ENCODE measurements around the gene MSI2.

Gene MSI2

DNA sequence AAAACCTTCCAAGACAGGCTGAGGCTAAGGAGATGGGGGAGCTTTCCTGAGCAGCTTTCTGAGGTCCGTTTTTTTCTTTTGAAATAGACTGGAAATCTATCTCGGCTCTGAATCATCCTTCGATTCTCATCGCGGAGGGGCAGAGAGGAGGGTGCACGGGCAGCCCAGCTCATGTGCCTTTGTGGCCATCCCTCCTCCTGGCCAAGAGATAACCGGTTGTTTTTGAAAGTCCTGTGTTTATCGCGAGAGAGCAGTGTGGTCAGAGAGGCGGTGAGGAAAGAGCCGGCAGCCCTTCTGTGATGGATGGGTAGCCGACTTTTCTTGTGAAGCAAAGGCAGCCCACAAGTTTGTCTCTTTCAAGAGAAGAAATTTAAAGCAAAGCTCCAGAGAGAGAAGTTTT is 297.2 kb downstream of the MSI2 start:
- H3K4ac ChIP-seq (ENCODE audit: low read depth, low read length), result no peak overlapping the region

DNA sequence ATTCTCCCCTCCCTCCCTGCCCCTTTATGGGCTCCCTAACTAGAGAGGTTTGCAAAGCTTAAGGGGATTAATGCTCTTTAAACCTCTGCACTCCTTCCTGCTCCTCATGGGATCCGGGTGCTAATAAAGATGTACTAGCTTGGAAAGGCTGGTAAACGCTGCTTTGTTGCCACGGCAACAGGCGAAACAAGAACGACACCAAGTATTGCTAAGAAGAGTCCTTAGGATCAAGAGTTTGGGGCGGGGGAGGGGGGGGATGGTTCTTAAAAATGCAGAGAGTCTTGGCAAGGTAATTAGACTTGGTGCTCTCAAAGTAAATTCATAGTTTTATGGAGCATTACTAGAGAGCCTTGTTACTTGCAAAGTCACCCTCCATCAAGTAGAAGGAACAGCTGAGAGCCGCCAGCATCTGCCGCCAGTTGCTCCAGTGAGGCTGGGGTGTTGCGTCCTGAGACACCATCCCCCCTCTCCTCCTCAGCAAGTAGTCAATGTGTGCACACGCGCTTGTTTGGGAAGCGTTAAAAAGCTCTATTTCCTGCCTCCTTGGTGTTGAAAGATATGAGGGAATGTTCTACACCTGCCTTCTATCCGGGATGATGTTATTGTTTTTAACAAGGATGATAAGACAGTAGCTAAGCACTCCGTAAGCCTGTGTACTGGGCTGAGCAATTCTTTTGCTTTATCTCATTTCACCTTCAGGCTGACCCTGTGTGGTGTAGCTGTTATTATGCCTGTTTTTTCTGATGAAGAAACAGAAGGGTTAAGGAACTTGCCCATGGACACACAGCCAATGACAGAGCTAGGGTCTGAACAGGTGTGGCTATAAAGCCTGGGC is 297.9 kb downstream of the MSI2 start:
- no peak overlapping the region for H3K18ac ChIP-seq (ENCODE audit: low read length)
- no peak overlapping the region for H4K8ac ChIP-seq (ENCODE audit: low read depth, low read length)
- H3K9ac ChIP-seq (ENCODE audit: low read length), result no peak overlapping the region
- H3K23ac ChIP-seq (ENCODE audit: low read length), result no peak overlapping the region
- peaks cover 18 to 24% of the 10 kb centered on the region in 2 experiments for H3K4me1 ChIP-seq (ENCODE audit: control insufficient read depth in 1 of 2, insufficient read depth in 2 of 2, low read length in 2 of 2)
- no peak overlapping the region for H2BK5ac ChIP-seq (ENCODE audit: low read depth, low read length, poor library complexity)
- no peaks in the 10 kb centered on the region for H3K9me3 ChIP-seq (ENCODE audit: insufficient read depth, low read depth, low read length)
- H2AFZ ChIP-seq (ENCODE audit: insufficient read depth, low read length, poor library complexity), result no peak overlapping the region
- no peak overlapping the region for H2BK120ac ChIP-seq (ENCODE audit: insufficient read depth, low read length, poor library complexity)
- no peak overlapping the region for H3K4me3 ChIP-seq (ENCODE audit: low read depth, low read length)
- H3K14ac ChIP-seq (ENCODE audit: low read length), result no peak overlapping the region
- H2BK12ac ChIP-seq (ENCODE audit: low read length), result no peak overlapping the region
- no peak overlapping the region for H2AK5ac ChIP-seq (ENCODE audit: low read length)
- no CpG with 5 or more reads among the region's 14 CpGs for WGBS (ENCODE audit: extremely low coverage, insufficient coverage, insufficient read length)
- H4K91ac ChIP-seq (ENCODE audit: low read depth, low read length), result no peak overlapping the region
- no peaks in the 10 kb centered on the region for H3K79me1 ChIP-seq (ENCODE audit: low read length)
- no peak overlapping the region for H3K4me2 ChIP-seq (ENCODE audit: low read length)
- peak in 1 of 2 donors; percentile 18 for DNase-seq
- peaks cover 0 to 5% of the 10 kb centered on the region in 2 experiments for H3K36me3 ChIP-seq (ENCODE audit: control insufficient read depth in 1 of 2, insufficient read depth in 2 of 2, low read length in 2 of 2)
- no peaks in the 10 kb centered on the region for H3K27me3 ChIP-seq (ENCODE audit: insufficient read depth, low read length)
- no peak overlapping the region for H4K12ac ChIP-seq (ENCODE audit: low read depth, low read length)
- no peaks in the 10 kb centered on the region for H3K79me2 ChIP-seq (ENCODE audit: control insufficient read depth, insufficient read depth, low read length, poor library complexity)
- H3K4ac ChIP-seq (ENCODE audit: low read depth, low read length), result no peak overlapping the region
- no peak overlapping the region for H3K27ac ChIP-seq (ENCODE audit: low read depth, low read length)

More for the DNA sequence above, 297.2 kb downstream of the MSI2 start:
- H3K27ac ChIP-seq (ENCODE audit: low read depth, low read length), result no peak overlapping the region
- H3K36me3 ChIP-seq (ENCODE audit: control insufficient read depth in 1 of 2, insufficient read depth in 2 of 2, low read length in 2 of 2), result peaks cover 0 to 3% of the 10 kb centered on the region in 2 experiments
- no peaks in the 10 kb centered on the region for H3K9me3 ChIP-seq (ENCODE audit: insufficient read depth, low read depth, low read length)
- no peak overlapping the region for H2BK5ac ChIP-seq (ENCODE audit: low read depth, low read length, poor library complexity)
- no peak overlapping the region for H3K14ac ChIP-seq (ENCODE audit: low read length)
- H2BK120ac ChIP-seq (ENCODE audit: insufficient read depth, low read length, poor library complexity), result no peak overlapping the region
- no peak overlapping the region for H3K4me2 ChIP-seq (ENCODE audit: low read length)
- no peak overlapping the region for H3K18ac ChIP-seq (ENCODE audit: low read length)
- no peak overlapping the region for H3K23ac ChIP-seq (ENCODE audit: low read length)
- no peaks in the 10 kb centered on the region for H3K27me3 ChIP-seq (ENCODE audit: insufficient read depth, low read length)
- H3K79me1 ChIP-seq (ENCODE audit: low read length), result no peaks in the 10 kb centered on the region
- no CpG with 5 or more reads among the region's 12 CpGs for WGBS (ENCODE audit: extremely low coverage, insufficient coverage, insufficient read length)
- H3K79me2 ChIP-seq (ENCODE audit: control insufficient read depth, insufficient read depth, low read length, poor library complexity), result no peaks in the 10 kb centered on the region
- H2BK12ac ChIP-seq (ENCODE audit: low read length), result no peak overlapping the region
- H4K12ac ChIP-seq (ENCODE audit: low read depth, low read length), result no peak overlapping the region
- no peak overlapping the region for H2AFZ ChIP-seq (ENCODE audit: insufficient read depth, low read length, poor library complexity)
- peaks cover 18 to 24% of the 10 kb centered on the region in 2 experiments for H3K4me1 ChIP-seq (ENCODE audit: control insufficient read depth in 1 of 2, insufficient read depth in 2 of 2, low read length in 2 of 2)
- no peak overlapping the region for H3K9ac ChIP-seq (ENCODE audit: low read length)
- no peak for DNase-seq
- H2AK5ac ChIP-seq (ENCODE audit: low read length), result no peak overlapping the region
- H4K8ac ChIP-seq (ENCODE audit: low read depth, low read length), result no peak overlapping the region
- no peak overlapping the region for H3K4me3 ChIP-seq (ENCODE audit: low read depth, low read length)
- no peak overlapping the region for H4K91ac ChIP-seq (ENCODE audit: low read depth, low read length)

GRCh38 chr17:57554826-57555635 is 298.7 kb downstream of the MSI2 start:
- H4K12ac ChIP-seq (ENCODE audit: low read depth, low read length), result no peak overlapping the region
- DNase-seq, result peak in 1 of 2 donors; percentile 11
- no peak overlapping the region for H3K23ac ChIP-seq (ENCODE audit: low read length)
- H3K27ac ChIP-seq (ENCODE audit: low read depth, low read length), result no peak overlapping the region
- H3K4me1 ChIP-seq (ENCODE audit: control insufficient read depth in 1 of 2, insufficient read depth in 2 of 2, low read length in 2 of 2), result peaks cover 18 to 29% of the 10 kb centered on the region in 2 experiments
- H3K27me3 ChIP-seq (ENCODE audit: insufficient read depth, low read length), result no peaks in the 10 kb centered on the region
- H3K4me3 ChIP-seq (ENCODE audit: low read depth, low read length), result no peak overlapping the region
- H3K4me2 ChIP-seq (ENCODE audit: low read length), result no peak overlapping the region
- no peak overlapping the region for H3K9ac ChIP-seq (ENCODE audit: low read length)
- H3K18ac ChIP-seq (ENCODE audit: low read length), result no peak overlapping the region
- no peak overlapping the region for H2BK120ac ChIP-seq (ENCODE audit: insufficient read depth, low read length, poor library complexity)
- H2BK5ac ChIP-seq (ENCODE audit: low read depth, low read length, poor library complexity), result no peak overlapping the region
- H2AK5ac ChIP-seq (ENCODE audit: low read length), result no peak overlapping the region
- H3K36me3 ChIP-seq (ENCODE audit: control insufficient read depth in 1 of 2, insufficient read depth in 2 of 2, low read length in 2 of 2), result peaks cover 0 to 6% of the 10 kb centered on the region in 2 experiments
- no peak overlapping the region for H2AFZ ChIP-seq (ENCODE audit: insufficient read depth, low read length, poor library complexity)
- no CpG with 5 or more reads among the region's 16 CpGs for WGBS (ENCODE audit: extremely low coverage, insufficient coverage, insufficient read length)
- no peaks in the 10 kb centered on the region for H3K79me1 ChIP-seq (ENCODE audit: low read length)
- H4K91ac ChIP-seq (ENCODE audit: low read depth, low read length), result no peak overlapping the region
- H3K14ac ChIP-seq (ENCODE audit: low read length), result no peak overlapping the region
- H3K9me3 ChIP-seq (ENCODE audit: insufficient read depth, low read depth, low read length), result no peaks in the 10 kb centered on the region
- H4K8ac ChIP-seq (ENCODE audit: low read depth, low read length), result no peak overlapping the region
- H3K4ac ChIP-seq (ENCODE audit: low read depth, low read length), result no peak overlapping the region
- no peak overlapping the region for H2BK12ac ChIP-seq (ENCODE audit: low read length)
- no peaks in the 10 kb centered on the region for H3K79me2 ChIP-seq (ENCODE audit: control insufficient read depth, insufficient read depth, low read length, poor library complexity)

DNA sequence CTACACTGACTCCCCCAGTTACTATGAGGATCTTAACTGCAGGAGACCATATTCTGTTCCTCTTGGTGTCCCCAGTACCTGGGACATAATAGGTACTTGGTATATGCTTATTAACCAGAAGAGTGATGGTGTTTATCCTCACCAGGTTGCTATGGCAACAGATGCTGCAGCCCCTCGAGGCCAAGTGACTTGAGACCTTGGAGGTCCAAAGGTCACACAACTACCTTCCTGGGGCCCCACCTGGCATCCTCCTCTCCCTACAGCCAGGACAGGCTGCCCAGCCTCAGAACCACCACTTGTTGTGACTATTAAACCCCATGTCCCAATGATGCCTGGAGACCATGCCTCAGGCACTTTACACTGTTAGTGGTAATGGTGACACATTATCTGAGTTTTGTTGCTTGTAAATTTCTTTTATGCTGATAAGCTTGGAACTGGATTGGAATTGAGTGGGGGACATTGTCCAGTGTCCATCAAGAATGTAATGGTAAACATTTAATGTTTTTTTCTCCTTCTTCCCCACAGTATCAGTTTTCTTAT is 299.4 kb downstream of the MSI2 start:
- no peaks in the 10 kb centered on the region for H3K79me1 ChIP-seq (ENCODE audit: low read length)
- H2BK5ac ChIP-seq (ENCODE audit: low read depth, low read length, poor library complexity), result no peak overlapping the region
- no peak overlapping the region for H3K23ac ChIP-seq (ENCODE audit: low read length)
- H3K4me2 ChIP-seq (ENCODE audit: low read length), result no peak overlapping the region
- no peaks in the 10 kb centered on the region for H3K79me2 ChIP-seq (ENCODE audit: control insufficient read depth, insufficient read depth, low read length, poor library complexity)
- H3K14ac ChIP-seq (ENCODE audit: low read length), result no peak overlapping the region
- H3K27me3 ChIP-seq (ENCODE audit: insufficient read depth, low read length), result no peaks in the 10 kb centered on the region
- H2AK5ac ChIP-seq (ENCODE audit: low read length), result no peak overlapping the region
- no peak overlapping the region for H3K4me3 ChIP-seq (ENCODE audit: low read depth, low read length)
- H3K27ac ChIP-seq (ENCODE audit: low read depth, low read length), result no peak overlapping the region
- no peak overlapping the region for H2AFZ ChIP-seq (ENCODE audit: insufficient read depth, low read length, poor library complexity)
- H4K12ac ChIP-seq (ENCODE audit: low read depth, low read length), result no peak overlapping the region
- no peak overlapping the region for H2BK120ac ChIP-seq (ENCODE audit: insufficient read depth, low read length, poor library complexity)
- WGBS (ENCODE audit: extremely low coverage, insufficient coverage, insufficient read length), result no CpG with 5 or more reads among the region's 1 CpG
- no peak overlapping the region for H3K18ac ChIP-seq (ENCODE audit: low read length)
- H3K9ac ChIP-seq (ENCODE audit: low read length), result no peak overlapping the region
- no peak overlapping the region for H4K8ac ChIP-seq (ENCODE audit: low read depth, low read length)
- H2BK12ac ChIP-seq (ENCODE audit: low read length), result no peak overlapping the region
- peaks cover 18 to 31% of the 10 kb centered on the region in 2 experiments for H3K4me1 ChIP-seq (ENCODE audit: control insufficient read depth in 1 of 2, insufficient read depth in 2 of 2, low read length in 2 of 2)
- H4K91ac ChIP-seq (ENCODE audit: low read depth, low read length), result no peak overlapping the region
- peak; percentile 37 to 58 for DNase-seq
- H3K4ac ChIP-seq (ENCODE audit: low read depth, low read length), result no peak overlapping the region
- H3K9me3 ChIP-seq (ENCODE audit: insufficient read depth, low read depth, low read length), result no peaks in the 10 kb centered on the region
- H3K36me3 ChIP-seq (ENCODE audit: control insufficient read depth in 1 of 2, insufficient read depth in 2 of 2, low read length in 2 of 2), result peaks cover under 1 to 6% of the 10 kb centered on the region in 2 experiments
